Astrocyte (in vitro differentiated cells and primary cell): ENCODE results near the gene DTX2. TPM values are rescaled to one million over a fixed set of nuclear protein-coding genes. Genes with fewer than 3 reads are reported as not detected.

Experiments used
- DNase-seq: peaks from one replicate; pipeline ENCODE4 v3.0.0-alpha.2; 2010; ENCODE audit warnings: low read depth
- FAIRE-seq: peaks from 2 replicates; lab custom pipeline; 2011; peaks lifted over from hg19 to GRCh38; lab: Jason Lieb, UNC
- H2AFZ ChIP-seq: 2 replicates; pipeline ENCODE4 v1.6.0; 2012; ENCODE audit warnings: low read depth, low read length, inconsistent platforms
- H3K27ac ChIP-seq: 2 replicates; pipeline ENCODE4 v1.5.1; 2011; ENCODE audit warnings: low read depth, low read length, inconsistent platforms
- H3K27me3 ChIP-seq: 2 replicates; pipeline ENCODE4 v1.6.0; 2011; ENCODE audit warnings: low read length, inconsistent platforms; ENCODE audit not compliant: insufficient read depth
- H3K36me3 ChIP-seq: 2 replicates; pipeline ENCODE4 v1.5.1; 2011; ENCODE audit warnings: low read length, inconsistent platforms; ENCODE audit not compliant: insufficient read depth
- H3K4me1 ChIP-seq: 2 replicates; pipeline ENCODE4 v1.5.1; 2011; ENCODE audit warnings: low read length, inconsistent platforms; ENCODE audit not compliant: insufficient read depth
- H3K4me2 ChIP-seq: 2 replicates; pipeline ENCODE4 v1.6.0; 2012; ENCODE audit warnings: low read length, inconsistent platforms
- H3K4me3 ChIP-seq: 2 replicates; pipeline ENCODE4 v1.5.1; 2011; ENCODE audit warnings: low read depth, mild to moderate bottlenecking, low read length, inconsistent platforms; ENCODE audit not compliant: insufficient read depth
- H3K79me2 ChIP-seq: 2 replicates; pipeline ENCODE4 v1.6.0; 2012; ENCODE audit warnings: mild to moderate bottlenecking, low read length, inconsistent platforms; ENCODE audit not compliant: insufficient read depth
- H3K9ac ChIP-seq: 2 replicates; pipeline ENCODE4 v1.6.0; 2012; ENCODE audit warnings: mild to moderate bottlenecking, low read length, inconsistent platforms
- H3K9me3 ChIP-seq: 2 replicates; pipeline ENCODE4 v1.5.1; 2012; ENCODE audit warnings: low read depth, mild to moderate bottlenecking, low read length, inconsistent platforms; ENCODE audit not compliant: insufficient read depth
- H4K20me1 ChIP-seq: 2 replicates; pipeline ENCODE4 v1.6.0; 2012; ENCODE audit warnings: low read length, inconsistent platforms; ENCODE audit not compliant: insufficient read depth
- H3K27ac Mint-ChIP-seq: one replicate; pipeline ENCODE4 v1.8.0; 2021; ENCODE audit warnings: mild to moderate bottlenecking, mixed read lengths; ENCODE audit not compliant: unreplicated experiment
- H3K27me3 Mint-ChIP-seq: one replicate; pipeline ENCODE4 v1.8.0; 2021; ENCODE audit warnings: low read depth, mixed read lengths; ENCODE audit not compliant: unreplicated experiment
- H3K36me3 Mint-ChIP-seq: one replicate; pipeline ENCODE4 v1.8.0; 2021; ENCODE audit warnings: low read depth, mixed read lengths; ENCODE audit not compliant: unreplicated experiment
- H3K4me1 Mint-ChIP-seq: one replicate; pipeline ENCODE4 v1.8.0; 2021; ENCODE audit warnings: low read depth, mixed read lengths; ENCODE audit not compliant: unreplicated experiment
- H3K4me3 Mint-ChIP-seq: one replicate; pipeline ENCODE4 v1.8.0; 2021; ENCODE audit warnings: mild to moderate bottlenecking, moderate library complexity, mixed read lengths; ENCODE audit not compliant: unreplicated experiment
- H3K9me3 Mint-ChIP-seq: one replicate; pipeline ENCODE4 v1.8.0; 2021; ENCODE audit warnings: mild to moderate bottlenecking, mixed read lengths; ENCODE audit not compliant: unreplicated experiment
- CTCF ChIP-seq: IDR thresholded peaks from 2 replicates; pipeline ENCODE4 v1.5.1; 2011; ENCODE audit warnings: low read depth, mild to moderate bottlenecking, inconsistent platforms, low read length, moderate library complexity; ENCODE audit not compliant: insufficient read depth
- EZH2 ChIP-seq: IDR thresholded peaks from 2 replicates; pipeline ENCODE4 v1.6.1; 2012; ENCODE audit warnings: mild to moderate bottlenecking, low read length, inconsistent platforms; ENCODE audit not compliant: insufficient read depth
- total RNA-seq: library from RNA; stranded (reverse); gene quantifications from 2 replicates; pipeline ENCODE4 v1.2.1, GENCODE V29; 2021

Gene DTX2
- total RNA-seq, 1 donor from 2014 or later = 19.7 TPM

- Histone ChIP-seq H3K4me2 (no peak overlapping the region), H3K27ac (no peak overlapping the region), H3K27me3 (no peaks in the 10 kb centered on the region), H4K20me1 (no peaks in the 10 kb centered on the region), H3K36me3 (no peaks in the 10 kb centered on the region), H3K9me3 (no peaks in the 10 kb centered on the region), H2AFZ (no peak overlapping the region), H3K4me3 (no peak overlapping the region), H3K4me1 (peaks cover 5% of the 10 kb centered on the region), H3K79me2 (no peaks in the 10 kb centered on the region), H3K9ac (no peak overlapping the region)
- Mint-ChIP-seq H3K9me3 (peaks cover 1% of the 10 kb centered on the region), H3K27me3 (no peaks in the 10 kb centered on the region), H3K36me3 (no peaks in the 10 kb centered on the region), H3K4me1 (peaks cover 5% of the 10 kb centered on the region), H3K4me3 (no peak overlapping the region), H3K27ac (no peak overlapping the region)
- no peak for FAIRE-seq
- no peak for TF ChIP-seq CTCF
- DNase-seq = no peak
These were observed 51.7 kb downstream of the DTX2 start for GRCh38 chr7:76512941-76513816.

- H3K27me3 ChIP-seq = no peaks in the 10 kb centered on the region
- H3K9ac ChIP-seq = no peak overlapping the region
- peaks cover 5% of the 10 kb centered on the region for H3K4me1 ChIP-seq
- Mint-ChIP-seq H3K4me1 (peaks cover 5% of the 10 kb centered on the region), H3K27me3 (no peaks in the 10 kb centered on the region), H3K9me3 (peaks cover 1% of the 10 kb centered on the region), H3K27ac (no peak overlapping the region), H3K36me3 (no peaks in the 10 kb centered on the region), H3K4me3 (no peak overlapping the region)
- H2AFZ ChIP-seq = no peak overlapping the region
- no peaks in the 10 kb centered on the region for H3K36me3 ChIP-seq
- FAIRE-seq = no peak
- H3K9me3 ChIP-seq = no peaks in the 10 kb centered on the region
- H3K4me3 ChIP-seq = no peak overlapping the region
- TF ChIP-seq CTCF = no peak
- no peak for TF ChIP-seq EZH2
- H3K4me2 ChIP-seq = no peak overlapping the region
- H3K27ac ChIP-seq = no peak overlapping the region
- H3K79me2 ChIP-seq = no peaks in the 10 kb centered on the region
- no peak for DNase-seq
- H4K20me1 ChIP-seq = no peaks in the 10 kb centered on the region
These were observed 52.6 kb downstream of the DTX2 start for GRCh38 chr7:76513817-76514799.
